ENCODE measurements around the gene SNX25.

DNA sequence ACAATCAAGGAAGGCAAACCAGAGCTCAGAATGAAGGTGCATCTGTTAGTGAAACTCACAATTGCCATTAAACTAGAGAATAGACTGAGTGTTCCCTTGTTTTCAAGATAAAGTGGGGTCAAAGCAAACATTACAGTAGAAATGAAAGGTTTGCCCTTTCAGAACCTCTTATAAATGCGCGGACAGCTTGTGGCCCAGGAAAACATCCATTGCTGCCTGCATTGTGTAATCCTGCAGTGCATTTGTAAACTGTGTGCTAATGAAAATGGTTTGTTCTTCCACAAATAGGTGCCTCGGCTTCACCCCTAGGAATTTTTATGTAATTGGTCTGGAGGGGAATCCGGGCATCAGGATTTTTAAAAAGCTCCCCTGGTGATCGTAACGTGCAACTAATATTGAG, 62.8 kb downstream of the SNX25 start:
- TF ChIP-seq PPARA (CRISPR knock-in tag; IDR thresholded peaks at IDR 0.05; ENCODE audit: borderline replicate concordance) (no peak), ARNTL (CRISPR knock-in tag; IDR thresholded peaks at IDR 0.05; ENCODE audit: borderline replicate concordance, low read depth) (no peak), ZFP3 (CRISPR knock-in tag; IDR thresholded peaks at IDR 0.05) (no peak), SNAI2 (CRISPR knock-in tag; IDR thresholded peaks at IDR 0.05) (no peak)
- TF ChIP-seq, protein P1, sequence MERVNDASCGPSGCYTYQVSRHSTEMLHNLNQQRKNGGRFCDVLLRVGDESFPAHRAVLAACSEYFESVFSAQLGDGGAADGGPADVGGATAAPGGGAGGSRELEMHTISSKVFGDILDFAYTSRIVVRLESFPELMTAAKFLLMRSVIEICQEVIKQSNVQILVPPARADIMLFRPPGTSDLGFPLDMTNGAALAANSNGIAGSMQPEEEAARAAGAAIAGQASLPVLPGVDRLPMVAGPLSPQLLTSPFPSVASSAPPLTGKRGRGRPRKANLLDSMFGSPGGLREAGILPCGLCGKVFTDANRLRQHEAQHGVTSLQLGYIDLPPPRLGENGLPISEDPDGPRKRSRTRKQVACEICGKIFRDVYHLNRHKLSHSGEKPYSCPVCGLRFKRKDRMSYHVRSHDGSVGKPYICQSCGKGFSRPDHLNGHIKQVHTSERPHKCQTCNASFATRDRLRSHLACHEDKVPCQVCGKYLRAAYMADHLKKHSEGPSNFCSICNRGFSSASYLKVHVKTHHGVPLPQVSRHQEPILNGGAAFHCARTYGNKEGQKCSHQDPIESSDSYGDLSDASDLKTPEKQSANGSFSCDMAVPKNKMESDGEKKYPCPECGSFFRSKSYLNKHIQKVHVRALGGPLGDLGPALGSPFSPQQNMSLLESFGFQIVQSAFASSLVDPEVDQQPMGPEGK (CRISPR knock-in tag; IDR thresholded peaks at IDR 0.05; ENCODE audit: borderline replicate concordance), result no peak
